Sigmoid colon (tissue), 7 donors: ENCODE data around the gene NLGN3. TPM values are rescaled to one million over a fixed set of nuclear protein-coding genes. Genes with fewer than 3 reads are reported as not detected.
A peak's percentile ranks its signal among the peaks of the same experiment; 100 is the strongest.

Experiments
- DNase-seq: peaks from one replicate; pipeline ENCODE4 v3.0.0-alpha.2; 2019
- H3K27ac ChIP-seq, 4 donors: fragments of 200-600 bp; sonication (generic); one replicate each; pipeline ENCODE4 v1.5.1; 2016 to 2019; ENCODE audit warnings: mild to moderate bottlenecking in 1 of 4
- H3K27me3 ChIP-seq, 3 donors: fragments of 200-600 bp; sonication (generic); one replicate each; pipeline ENCODE4 v1.5.1; 2019; ENCODE audit warnings: mild to moderate bottlenecking in 1 of 3
- H3K36me3 ChIP-seq, 4 donors: fragments of 200-600 bp; sonication (generic); one replicate each; pipeline ENCODE4 v1.5.1; 2016 to 2019
- H3K4me1 ChIP-seq, 4 donors: fragments of 200-600 bp; sonication (generic); one replicate each; pipeline ENCODE4 v1.5.1; 2017 to 2019
- H3K4me3 ChIP-seq, 4 donors: fragments of 200-600 bp; sonication (generic); one replicate each; pipeline ENCODE4 v1.5.1; 2017 to 2019; ENCODE audit warnings: mild to moderate bottlenecking in 2 of 4, moderate library complexity in 1 of 4
- H3K9me3 ChIP-seq, 4 donors: fragments of 200-600 bp in 3 of 4; sonication (generic) in 3 of 4; one replicate each; pipeline versions ENCODE4 v1.5.1 to v1.6.1; 2013 to 2019
- EP300 ChIP-seq, 4 donors: sonication (generic); formaldehyde crosslinking; IDR thresholded peaks; one replicate each; pipeline ENCODE4 v1.6.1; 2017; ENCODE audit warnings: antibody characterized with exemption in 4 of 4
- POLR2A ChIP-seq, 2 donors: fragments of 450-650 bp; IDR thresholded peaks; one replicate each; pipeline ENCODE4 v1.6.1; 2016; ENCODE audit warnings: antibody characterized with exemption in 2 of 2, mild to moderate bottlenecking in 2 of 2, moderate library complexity in 2 of 2
- POLR2AphosphoS5 ChIP-seq, 4 donors: sonication (generic); formaldehyde crosslinking; IDR thresholded peaks; one replicate each; pipeline ENCODE4 v1.6.1; 2017; ENCODE audit warnings: antibody characterized with exemption in 4 of 4
- WGBS, 2 donors: extraction: QIAGEN DNeasy Blood & Tissue Kit; methylation state at CpG; one replicate each; pipeline ENCODE4 v1.1.7; 2013; 5-methylcytosine and 5-hydroxymethylcytosine counted together
- intact Hi-C: fragments of 100-400 bp; cut with DNase I; formaldehyde crosslinking; loops from one replicate; pipeline ENCODE4 v1.15.1; 2023
- polyA plus RNA-seq, 3 donors: library from polyadenylated mRNA; stranded (reverse); fragments of 200-250 nt; gene quantifications; one replicate each; pipeline ENCODE4 v1.2.3, GENCODE V29; 2013
- total RNA-seq, 4 donors: library from RNA; depleted of rRNA; stranded (reverse); fragments of >200 nt; gene quantifications; one replicate each; pipeline ENCODE4 v1.1.0, GENCODE V29; 2016
- TF ChIP-seq, protein P1 (sequence below), 4 experiments: fragments of 450-650 bp in 3 of 4; fragments of 200-600 bp in 1 of 4; IDR thresholded peaks; one replicate each; pipeline ENCODE4 v1.5.1; 2016 to 2019; ENCODE audit warnings: antibody characterized with exemption in 4 of 4, mild to moderate bottlenecking in 3 of 4, moderate library complexity in 2 of 4
- donor health status: healthy with polysubstance abuse.
- donor health status: Bipolar disorder and iron deficiency.
- donor health status: healthy.

NLGN3 gene
- total and polyA plus RNA-seq, 7 donors, result under 0.01 to 3.6 (median 1.6) TPM; not detected in 1

DNA sequence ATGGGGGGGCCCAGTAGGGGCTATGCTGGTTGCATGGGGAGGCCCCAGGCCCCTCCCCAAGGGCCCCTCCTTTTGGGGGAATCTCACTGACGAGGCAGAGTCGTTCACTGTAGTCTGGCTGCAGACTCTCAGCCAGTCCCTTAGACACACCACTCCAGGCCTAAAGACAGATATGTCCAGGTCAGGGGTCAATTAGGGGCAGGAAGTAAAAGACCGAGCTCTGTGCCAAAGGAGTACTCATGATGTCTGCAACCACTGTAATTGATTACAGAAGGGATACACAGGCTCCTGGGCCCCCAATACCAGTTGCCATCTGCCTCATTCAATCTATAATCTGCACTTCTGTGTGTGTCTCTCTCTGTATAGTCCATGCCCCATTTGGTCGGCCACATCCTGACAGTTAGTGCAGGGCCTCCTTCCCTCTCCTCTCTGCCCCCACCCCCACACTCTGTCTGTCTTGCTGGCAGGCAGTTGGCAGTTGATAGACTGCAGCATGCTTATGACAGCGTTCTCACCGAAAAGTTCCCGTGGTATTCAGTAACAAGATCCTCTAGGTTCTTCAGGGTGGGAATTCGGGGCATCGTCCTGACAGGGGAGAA, 36.8 kb upstream of the NLGN3 start:
- no peak for DNase-seq
- Histone ChIP-seq H3K27ac (no peak overlapping the region), H3K36me3 (no peaks in the 10 kb centered on the region), H3K4me3 (no peak overlapping the region), H3K27me3 (no peaks in the 10 kb centered on the region), H3K4me1 (no peaks in the 10 kb centered on the region), H3K9me3 (no peaks in the 10 kb centered on the region)
- 37 to 80% methylated on average over 9 of the region's 9 CpGs for WGBS, 2 donors
- TF ChIP-seq POLR2A (IDR thresholded peaks at IDR 0.05) (no peak), EP300 (IDR thresholded peaks at IDR 0.05) (no peak), POLR2AphosphoS5 (IDR thresholded peaks at IDR 0.05) (no peak)
- TF ChIP-seq, protein P1, sequence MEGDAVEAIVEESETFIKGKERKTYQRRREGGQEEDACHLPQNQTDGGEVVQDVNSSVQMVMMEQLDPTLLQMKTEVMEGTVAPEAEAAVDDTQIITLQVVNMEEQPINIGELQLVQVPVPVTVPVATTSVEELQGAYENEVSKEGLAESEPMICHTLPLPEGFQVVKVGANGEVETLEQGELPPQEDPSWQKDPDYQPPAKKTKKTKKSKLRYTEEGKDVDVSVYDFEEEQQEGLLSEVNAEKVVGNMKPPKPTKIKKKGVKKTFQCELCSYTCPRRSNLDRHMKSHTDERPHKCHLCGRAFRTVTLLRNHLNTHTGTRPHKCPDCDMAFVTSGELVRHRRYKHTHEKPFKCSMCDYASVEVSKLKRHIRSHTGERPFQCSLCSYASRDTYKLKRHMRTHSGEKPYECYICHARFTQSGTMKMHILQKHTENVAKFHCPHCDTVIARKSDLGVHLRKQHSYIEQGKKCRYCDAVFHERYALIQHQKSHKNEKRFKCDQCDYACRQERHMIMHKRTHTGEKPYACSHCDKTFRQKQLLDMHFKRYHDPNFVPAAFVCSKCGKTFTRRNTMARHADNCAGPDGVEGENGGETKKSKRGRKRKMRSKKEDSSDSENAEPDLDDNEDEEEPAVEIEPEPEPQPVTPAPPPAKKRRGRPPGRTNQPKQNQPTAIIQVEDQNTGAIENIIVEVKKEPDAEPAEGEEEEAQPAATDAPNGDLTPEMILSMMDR (IDR thresholded peaks at IDR 0.05), result no peak
- intact Hi-C loops, result no loop called here

- WGBS, 2 donors, result 82 to 94% methylated on average over 6 of the region's 6 CpGs
- H3K4me3 ChIP-seq, result no peak overlapping the region
- H3K4me1 ChIP-seq, result no peaks in the 10 kb centered on the region
- no peaks in the 10 kb centered on the region for H3K36me3 ChIP-seq
- TF ChIP-seq EP300 (IDR thresholded peaks at IDR 0.05), result no peak
- no peak for TF ChIP-seq POLR2AphosphoS5 (IDR thresholded peaks at IDR 0.05)
- no peak for TF ChIP-seq POLR2A (IDR thresholded peaks at IDR 0.05)
- intact Hi-C loops, result no loop called here
- DNase-seq, result no peak
- no peak overlapping the region for H3K27ac ChIP-seq
- no peaks in the 10 kb centered on the region for H3K9me3 ChIP-seq
- no peaks in the 10 kb centered on the region for H3K27me3 ChIP-seq
These were observed 35.6 kb upstream of the NLGN3 start for GRCh38 chrX:71109051-71109450.

DNA sequence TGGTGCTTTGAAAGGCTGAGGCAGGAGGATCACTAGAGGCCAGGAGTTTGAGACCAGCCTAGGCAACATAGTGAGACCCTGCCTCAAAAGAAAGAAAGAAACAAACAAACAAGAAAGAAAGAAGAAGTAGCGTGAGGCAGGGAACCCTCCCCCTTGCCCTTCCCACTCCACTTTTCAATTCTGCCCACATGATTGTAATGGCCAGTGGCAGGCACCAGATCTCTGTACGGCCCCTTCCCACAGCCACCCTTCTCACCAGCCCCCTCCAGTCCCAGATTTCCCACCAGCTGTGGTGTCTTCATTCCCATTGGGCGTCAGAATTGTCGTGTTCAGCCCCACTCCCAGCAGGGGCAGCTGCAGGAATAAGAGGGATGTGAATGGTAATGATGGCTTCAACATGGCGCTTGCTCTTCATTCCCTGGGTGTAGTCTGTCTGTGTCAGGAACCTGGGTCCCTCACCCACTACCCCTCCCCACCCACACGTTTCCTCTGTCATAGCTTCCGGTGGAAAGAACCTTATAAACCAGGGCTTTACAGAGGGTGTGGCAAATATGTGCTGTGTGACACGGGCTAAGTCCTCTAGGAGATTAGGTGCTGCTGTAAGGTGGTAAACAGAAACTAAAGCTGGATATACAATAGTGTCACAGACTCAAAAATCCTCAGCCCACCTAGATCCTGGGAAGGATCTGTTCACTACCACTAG, 33.3 kb upstream of the NLGN3 start, which contains the start of gene IL2RG:
Gene IL2RG, minus strand, starts transcription at position 437 of the 703 bp plus-strand sequence. Its CDS starts 38 bp downstream, at position 399.
- no peaks in the 10 kb centered on the region for H3K9me3 ChIP-seq
- H3K27me3 ChIP-seq, result no peaks in the 10 kb centered on the region
- 33 to 38% methylated on average over 8 of the region's 8 CpGs for WGBS, 2 donors
- no peaks in the 10 kb centered on the region for H3K36me3 ChIP-seq
- H3K4me1 ChIP-seq, result no peaks in the 10 kb centered on the region
- no peak for DNase-seq
- H3K4me3 ChIP-seq, result no peak within 1 kb of the TSS
- TF ChIP-seq POLR2A (IDR thresholded peaks at IDR 0.05), result peak in 1 of 2 donors; percentile 20
- TF ChIP-seq EP300 (IDR thresholded peaks at IDR 0.05), result no peak
- TF ChIP-seq, protein P1 (IDR thresholded peaks at IDR 0.05), result no peak
- peak in 1 of 4 donors; percentile 21 for TF ChIP-seq POLR2AphosphoS5 (IDR thresholded peaks at IDR 0.05)
- no peak within 1 kb of the TSS for H3K27ac ChIP-seq
- intact Hi-C loops, result loop anchor here (10.0 kb wide), 1 partner anchor 1144 kb away; no protein-coding TSS in a partner anchor

DNA sequence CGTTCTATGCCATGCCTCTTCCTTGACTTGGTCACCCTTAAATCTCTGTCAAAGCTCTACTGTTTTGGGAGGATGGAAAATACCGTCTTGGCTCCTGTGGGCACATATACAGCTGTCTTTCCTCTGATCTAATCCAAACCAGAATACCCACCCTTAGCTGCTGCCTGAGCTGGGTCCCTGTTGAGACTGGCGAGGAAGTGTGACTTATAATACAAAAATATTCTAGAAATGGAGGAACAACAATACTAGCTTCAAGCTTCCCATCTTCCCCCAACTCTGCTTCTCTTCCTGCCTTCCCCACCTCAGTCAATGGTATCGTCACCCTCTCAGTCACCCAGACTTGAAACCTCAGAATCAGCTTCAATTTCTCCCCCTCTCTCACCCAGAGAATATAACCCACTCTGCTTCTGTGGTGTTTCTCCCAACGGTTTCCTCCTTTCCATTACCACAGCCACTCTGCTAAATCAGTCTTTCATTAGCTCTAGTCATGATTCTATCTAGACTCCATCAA, 32.7 kb upstream of the NLGN3 start:
- WGBS, 2 donors, result 26 to 46% methylated on average over 5 of the region's 5 CpGs
- H3K27ac ChIP-seq, result no peak overlapping the region

More for the DNA sequence above, 32.7 kb upstream of the NLGN3 start:
- H3K9me3 ChIP-seq, result no peaks in the 10 kb centered on the region
- no peaks in the 10 kb centered on the region for H3K27me3 ChIP-seq
- intact Hi-C loops, result loop anchor here (10.0 kb wide), 1 partner anchor 1143 kb away; no protein-coding TSS in a partner anchor
- H3K36me3 ChIP-seq, result no peaks in the 10 kb centered on the region
- no peak overlapping the region for H3K4me3 ChIP-seq
- TF ChIP-seq, protein P1 (IDR thresholded peaks at IDR 0.05), result no peak
- no peak for TF ChIP-seq POLR2AphosphoS5 (IDR thresholded peaks at IDR 0.05)
- TF ChIP-seq EP300 (IDR thresholded peaks at IDR 0.05), result no peak
- TF ChIP-seq POLR2A (IDR thresholded peaks at IDR 0.05), result no peak
- no peaks in the 10 kb centered on the region for H3K4me1 ChIP-seq
- no peak for DNase-seq
